Hematopoietic multipotent progenitor cell treated with erythropoietin and hydrocortisone succinate and interleukin-3 and kit ligand, for 17 days (in vitro differentiated cells): ENCODE measurements around the gene COL6A3.
"Not testable (repeated sequence)": the region's sequence is repeated elsewhere in the genome, so short reads cannot be mapped to it uniquely, and the experiment has no call there.

Experiments used
- DNase-seq: peaks from one replicate; pipeline ENCODE4 v3.0.0-alpha.2; 2015; ENCODE audit warnings: low spot score

COL6A3 gene

GRCh38 chr2:237316339-237316738, 97.6 kb downstream of the COL6A3 start:
- no peak for DNase-seq

GRCh38 chr2:237315829-237316225, 98.1 kb downstream of the COL6A3 start:
- no peak for DNase-seq

- DNase-seq = no peak
Measured at GRCh38 chr2:237315170-237315828, 98.7 kb downstream of the COL6A3 start.

GRCh38 chr2:237314681-237315080, 99.3 kb downstream of the COL6A3 start:
- no peak for DNase-seq

GRCh38 chr2:237314198-237314597, 99.8 kb downstream of the COL6A3 start:
- DNase-seq = no peak

- no peak for DNase-seq
Measured at GRCh38 chr2:237312021-237312755, 101.8 kb downstream of the COL6A3 start.

GRCh38 chr2:237310515-237311114, 103.3 kb downstream of the COL6A3 start:
- DNase-seq = no peak

- DNase-seq = no peak
Measured at GRCh38 chr2:237309416-237309815, 104.5 kb downstream of the COL6A3 start.

- no peak for DNase-seq
Measured at GRCh38 chr2:237309011-237309410, 105.0 kb downstream of the COL6A3 start.

- no peak for DNase-seq
Measured at GRCh38 chr2:237307474-237307873, 106.5 kb downstream of the COL6A3 start.

GRCh38 chr2:237306787-237307170, 107.2 kb downstream of the COL6A3 start:
- no peak for DNase-seq

- no peak for DNase-seq
Measured at GRCh38 chr2:237306083-237306786, 107.7 kb downstream of the COL6A3 start.

- DNase-seq = no peak
Measured at GRCh38 chr2:237305579-237305978, 108.4 kb downstream of the COL6A3 start.

- DNase-seq = no peak
Measured at GRCh38 chr2:237304763-237305514, 109.0 kb downstream of the COL6A3 start.

- DNase-seq = not testable (repeated sequence)
Measured at GRCh38 chr2:237303244-237303643, 110.7 kb downstream of the COL6A3 start.

- DNase-seq = no peak
Measured at GRCh38 chr2:237301595-237301994, 112.4 kb downstream of the COL6A3 start.

GRCh38 chr2:237300739-237301138, 113.2 kb downstream of the COL6A3 start:
- no peak for DNase-seq

GRCh38 chr2:237299906-237300305, 114.1 kb downstream of the COL6A3 start:
- no peak for DNase-seq

- no peak for DNase-seq
Measured at GRCh38 chr2:237298151-237299118, 115.5 kb downstream of the COL6A3 start.

GRCh38 chr2:237297421-237298150, 116.4 kb downstream of the COL6A3 start:
- no peak for DNase-seq
